IPS-18c (cell line): ENCODE results near the gene SNX4.
"Not testable (repeated sequence)": the region's sequence is repeated elsewhere in the genome, so short reads cannot be mapped to it uniquely, and the experiment has no call there.

Source experiments
- H3K4me3 ChIP-seq: 2 replicates; pipeline ENCODE4 v1.7.0; 2013; ENCODE audit warnings: low read depth, mild to moderate bottlenecking, low read length, moderate library complexity; ENCODE audit not compliant: insufficient read depth
- H3K9me3 ChIP-seq: one replicate; pipeline ENCODE4 v1.6.1; 2013; ENCODE audit warnings: mild to moderate bottlenecking, low read length, moderate library complexity; ENCODE audit not compliant: control insufficient read depth, insufficient read depth

SNX4 gene

GRCh38 chr3:125519678-125520562 lies at the start of gene SNX4:
Gene SNX4 (minus strand): TSS chr3:125520202. CDS start chr3:125520172, 30 bp downstream.
- peak within 1 kb of the TSS; percentile 88 for H3K4me3 ChIP-seq
- H3K9me3 ChIP-seq: no peaks in the 10 kb centered on the region

- Histone ChIP-seq H3K9me3 (no peaks in the 10 kb centered on the region), H3K4me3 (no peak overlapping the region)
Measured at GRCh38 chr3:125556314-125556713, 36.3 kb upstream of the SNX4 start.

- no peak overlapping the region for H3K4me3 ChIP-seq
Measured at GRCh38 chr3:125552401-125552800, 32.4 kb upstream of the SNX4 start.

GRCh38 chr3:125528920-125529319 lies 8.9 kb upstream of the SNX4 start:
- Histone ChIP-seq H3K4me3 (no peak overlapping the region), H3K9me3 (no peaks in the 10 kb centered on the region)

More at GRCh38 chr3:125552401-125552800, 32.4 kb upstream of the SNX4 start:
- no peaks in the 10 kb centered on the region for H3K9me3 ChIP-seq

GRCh38 chr3:125525153-125525552 lies 5.2 kb upstream of the SNX4 start:
- no peaks in the 10 kb centered on the region for H3K9me3 ChIP-seq
- no peak overlapping the region for H3K4me3 ChIP-seq

GRCh38 chr3:125520563-125520919 lies 539 bp upstream of the SNX4 start:
- peak overlapping the region; percentile 88; the same call in 1 of the 2 replicates for H3K4me3 ChIP-seq
- H3K9me3 ChIP-seq: not testable (repeated sequence)

- Histone ChIP-seq H3K4me3 (no peak overlapping the region), H3K9me3 (peaks cover 2% of the 10 kb centered on the region)
Measured at GRCh38 chr3:125515421-125515820, 4.6 kb downstream of the SNX4 start.

GRCh38 chr3:125513490-125514115 lies 6.4 kb downstream of the SNX4 start:
- Histone ChIP-seq H3K4me3 (no peak overlapping the region), H3K9me3 (peaks cover 2% of the 10 kb centered on the region)

- Histone ChIP-seq H3K9me3 (peaks cover 2% of the 10 kb centered on the region), H3K4me3 (no peak overlapping the region)
Measured at GRCh38 chr3:125512135-125512920, 7.7 kb downstream of the SNX4 start.

- Histone ChIP-seq H3K4me3 (no peak overlapping the region), H3K9me3 (peaks cover 2% of the 10 kb centered on the region)
Measured at GRCh38 chr3:125511420-125512118, 8.4 kb downstream of the SNX4 start.

- Histone ChIP-seq H3K9me3 (peaks cover 2% of the 10 kb centered on the region), H3K4me3 (no peak overlapping the region)
Measured at GRCh38 chr3:125507128-125507527, 12.9 kb downstream of the SNX4 start.

- Histone ChIP-seq H3K4me3 (no peak overlapping the region), H3K9me3 (no peaks in the 10 kb centered on the region)
Measured at GRCh38 chr3:125498630-125499029, 21.4 kb downstream of the SNX4 start.

- Histone ChIP-seq H3K9me3 (no peaks in the 10 kb centered on the region), H3K4me3 (no peak overlapping the region)
Measured at GRCh38 chr3:125496701-125497100, 23.3 kb downstream of the SNX4 start.

- Histone ChIP-seq H3K4me3 (no peak overlapping the region), H3K9me3 (no peaks in the 10 kb centered on the region)
Measured at GRCh38 chr3:125482406-125482805, 37.6 kb downstream of the SNX4 start.

- Histone ChIP-seq H3K4me3 (no peak overlapping the region), H3K9me3 (no peaks in the 10 kb centered on the region)
Measured at GRCh38 chr3:125481786-125482185, 38.2 kb downstream of the SNX4 start.

GRCh38 chr3:125481375-125481759 lies 38.6 kb downstream of the SNX4 start:
- H3K4me3 ChIP-seq, H3K9me3 ChIP-seq: not testable (repeated sequence)

- Histone ChIP-seq H3K4me3 (no peak overlapping the region), H3K9me3 (no peaks in the 10 kb centered on the region)
Measured at GRCh38 chr3:125480656-125481374, 39.2 kb downstream of the SNX4 start.
